ENCODE measurements around the gene BBS1.

The BBS1 gene

DNA sequence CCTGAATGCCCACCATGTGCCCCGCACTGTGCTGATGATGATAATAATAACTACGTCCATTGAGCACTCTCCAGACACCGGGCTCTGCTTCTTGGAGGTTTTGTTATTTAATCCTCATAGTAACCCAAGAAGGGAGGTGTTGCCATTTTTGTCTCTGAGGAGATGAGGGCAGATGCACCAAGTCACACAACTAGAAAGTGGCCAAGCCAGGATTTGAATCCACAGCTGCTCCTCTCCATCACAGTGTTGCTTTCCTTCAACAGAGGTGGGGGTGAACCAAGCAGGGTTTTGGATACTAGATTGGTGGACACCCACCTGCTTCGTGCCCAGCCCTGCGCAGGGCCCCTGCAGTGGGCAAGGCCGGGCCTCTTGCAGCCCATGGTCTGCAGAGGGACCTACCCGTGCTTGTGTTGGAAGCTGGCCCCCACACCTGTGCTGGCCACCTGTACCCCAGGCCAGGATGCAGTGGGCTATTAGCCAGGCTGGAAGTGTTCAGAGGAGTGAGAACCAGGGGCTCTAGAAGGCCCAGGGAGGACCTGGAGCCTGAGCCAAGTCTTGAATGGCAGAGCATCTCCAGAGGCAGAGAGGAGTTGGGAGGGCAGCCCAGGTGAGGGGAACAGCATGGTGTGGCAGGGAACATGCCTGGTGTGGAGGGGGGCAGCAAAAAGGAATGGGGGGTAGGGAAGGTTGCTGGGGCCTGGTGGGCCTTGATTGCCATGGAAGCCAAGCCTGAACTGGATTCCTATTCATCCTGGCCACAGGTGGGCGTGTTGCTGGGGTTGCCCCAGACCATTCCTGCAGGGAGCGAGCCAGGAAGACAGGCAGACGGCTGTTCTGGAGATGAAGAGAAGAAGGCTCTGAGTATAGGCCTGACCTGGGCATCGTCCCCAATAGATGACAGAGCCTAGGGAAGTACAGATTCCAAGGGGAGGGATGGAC lies 32.9 kb upstream of the BBS1 start:
- DNase-seq: no peak

DNA sequence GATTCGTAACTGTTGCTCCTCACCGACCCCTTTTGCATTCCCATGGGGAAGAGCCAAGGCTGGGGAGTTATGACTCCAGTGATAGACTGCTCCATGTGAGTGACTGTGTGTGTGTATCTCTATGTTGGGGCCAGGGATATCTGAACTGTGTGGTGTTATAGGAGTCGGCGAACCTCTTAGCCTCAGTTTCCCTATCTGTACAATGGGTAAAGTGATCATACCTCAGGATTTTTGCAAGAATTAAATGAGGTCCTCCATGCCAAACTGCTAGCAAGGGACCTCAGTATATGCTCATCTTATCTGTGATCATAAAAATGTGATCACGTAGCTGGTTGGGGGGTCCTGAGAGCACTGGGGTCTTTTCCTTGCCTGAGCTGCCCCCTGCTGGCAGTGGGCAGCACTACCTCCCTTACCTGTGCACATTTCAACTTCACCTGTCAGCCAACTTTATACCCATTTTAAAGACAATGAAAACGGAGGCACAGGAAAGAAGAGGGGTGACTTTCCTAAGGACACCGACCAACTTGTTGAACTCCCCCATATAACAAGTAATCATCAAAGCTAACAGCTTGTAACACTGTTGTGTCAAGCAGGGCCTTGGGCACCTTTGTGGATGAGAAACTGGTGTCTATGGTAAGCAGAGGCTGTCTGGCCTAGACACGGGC lies 31.6 kb upstream of the BBS1 start:
- DNase-seq: peak; percentile 34

DNA sequence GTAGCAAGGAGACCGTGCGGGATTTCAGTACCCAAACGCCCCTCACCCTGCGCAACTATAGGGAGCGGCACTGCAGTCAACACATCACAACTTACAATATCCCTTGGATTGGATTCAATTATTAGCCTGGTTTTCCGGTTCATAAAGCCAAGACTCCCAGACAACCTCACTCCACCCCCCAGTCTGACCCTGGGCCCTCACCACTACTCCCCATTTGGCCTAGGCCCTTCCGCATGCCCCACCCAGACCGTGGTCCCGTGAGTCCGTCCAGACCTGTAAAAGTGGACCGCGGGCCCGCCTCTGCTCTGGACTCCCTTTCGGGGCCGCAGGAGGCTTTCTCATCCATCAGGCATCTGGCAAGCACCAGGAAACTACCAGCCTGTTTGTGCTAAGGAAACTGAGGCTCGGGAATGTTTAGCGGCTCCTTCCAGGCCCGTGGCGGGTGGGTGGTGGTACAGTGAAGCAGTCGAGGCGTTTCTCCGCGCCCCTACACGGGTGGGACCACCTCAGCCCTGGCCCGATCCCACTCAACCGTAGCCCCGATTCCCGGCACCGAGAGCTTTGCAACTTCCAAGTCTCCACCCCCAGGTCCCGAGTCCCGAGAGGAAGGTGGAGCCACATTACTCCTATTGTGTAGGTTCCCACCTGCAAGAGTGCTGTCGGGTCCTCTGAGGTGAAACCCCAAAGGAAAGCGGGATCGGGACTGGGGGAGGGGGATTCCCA lies 30.9 kb upstream of the BBS1 start:
- no peak for DNase-seq

DNA sequence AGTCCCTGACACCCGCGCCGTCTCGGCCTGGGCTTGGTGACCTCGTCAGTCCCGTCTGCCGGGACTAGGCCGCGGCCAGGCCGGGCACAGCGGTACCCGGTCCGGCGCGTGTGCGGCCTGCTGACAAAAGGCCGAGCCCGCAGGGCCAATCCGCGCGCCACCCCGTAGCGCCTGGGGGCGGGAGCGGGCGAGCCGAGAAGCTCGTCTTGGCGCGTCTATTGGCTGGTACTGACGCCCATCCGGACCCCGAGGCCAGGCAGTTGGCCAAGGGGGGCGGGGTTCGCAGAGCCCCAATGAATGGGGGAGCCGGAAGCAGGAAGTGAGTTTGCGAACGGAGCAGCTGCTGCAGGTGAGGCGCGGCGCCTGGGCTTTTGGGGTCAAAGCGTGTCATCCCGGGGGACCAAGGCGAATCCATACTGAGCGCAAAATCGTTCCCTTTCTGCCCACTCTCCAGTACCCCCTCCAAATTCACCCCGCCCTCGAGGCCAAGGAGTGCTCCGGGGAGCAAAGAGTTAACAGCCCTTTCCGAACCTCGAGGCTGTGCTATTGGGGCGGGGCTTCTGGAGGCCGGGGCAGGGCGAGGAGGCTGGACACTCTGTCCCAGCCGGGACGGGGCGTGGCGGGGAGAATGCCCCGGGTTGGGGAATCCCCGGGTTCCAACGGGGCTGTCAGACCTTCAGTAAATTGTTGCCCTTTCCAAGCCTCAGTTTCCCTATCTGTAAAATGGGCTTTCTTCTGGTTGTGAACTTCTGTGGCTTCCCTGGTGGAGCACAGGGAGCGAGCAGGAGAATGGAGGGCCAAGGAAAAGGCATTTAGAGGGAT lies 30.1 kb upstream of the BBS1 start, which contains the start of gene DPP3:
DPP3 (plus strand) TSS at position 318 of the 822 bp plus-strand sequence. CDS start 1,767 bp downstream, outside the sequence.
- DNase-seq: peak; percentile 95

DNA sequence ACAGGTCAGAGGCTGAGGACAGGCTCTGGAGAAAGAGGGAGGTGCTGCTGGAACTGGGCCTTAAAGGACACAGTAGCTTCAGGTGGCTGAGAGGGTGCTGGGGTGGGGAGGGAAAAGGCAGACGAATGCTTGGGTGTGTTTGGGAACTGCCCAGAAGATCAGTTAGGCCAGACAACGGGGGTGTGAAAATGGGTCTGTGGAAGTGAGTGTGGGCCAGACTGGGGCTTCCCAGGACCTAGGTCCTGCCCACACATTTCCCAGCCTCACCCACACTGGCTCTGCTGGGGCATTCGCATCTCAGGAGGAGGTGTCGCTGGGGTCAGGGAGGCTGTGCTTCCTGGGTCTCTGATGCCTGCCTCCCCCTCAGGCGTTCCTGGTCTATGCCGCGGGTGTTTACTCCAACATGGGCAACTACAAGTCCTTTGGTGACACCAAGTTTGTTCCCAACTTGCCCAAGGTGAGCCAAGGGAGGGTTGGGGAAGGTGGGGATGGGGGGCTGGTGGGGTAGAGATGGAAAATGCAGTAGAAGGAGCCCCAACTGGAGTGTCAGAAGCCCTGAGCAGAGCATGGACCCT lies 25.5 kb upstream of the BBS1 start:
- DNase-seq: no peak

DNA sequence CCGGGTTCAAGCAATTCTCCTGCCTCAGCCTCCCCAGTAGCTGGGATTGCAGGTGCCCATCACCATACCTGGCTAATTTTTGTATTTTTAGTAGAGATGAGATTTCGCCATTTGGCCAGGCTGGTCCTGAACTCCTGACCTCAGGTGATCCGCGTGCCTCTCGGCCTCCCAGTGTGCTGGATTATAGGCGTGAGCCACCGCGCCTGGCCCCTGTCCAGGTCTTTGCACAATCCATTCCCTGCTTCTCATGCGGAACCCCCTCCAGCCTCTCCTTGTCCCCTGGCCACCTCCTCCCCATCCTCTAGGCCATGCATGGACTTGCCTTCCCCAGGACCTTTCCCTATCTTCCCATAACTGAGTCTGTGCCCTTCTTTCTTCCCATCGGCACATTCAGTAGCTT lies 21.5 kb upstream of the BBS1 start:
- DNase-seq: no peak

DNA sequence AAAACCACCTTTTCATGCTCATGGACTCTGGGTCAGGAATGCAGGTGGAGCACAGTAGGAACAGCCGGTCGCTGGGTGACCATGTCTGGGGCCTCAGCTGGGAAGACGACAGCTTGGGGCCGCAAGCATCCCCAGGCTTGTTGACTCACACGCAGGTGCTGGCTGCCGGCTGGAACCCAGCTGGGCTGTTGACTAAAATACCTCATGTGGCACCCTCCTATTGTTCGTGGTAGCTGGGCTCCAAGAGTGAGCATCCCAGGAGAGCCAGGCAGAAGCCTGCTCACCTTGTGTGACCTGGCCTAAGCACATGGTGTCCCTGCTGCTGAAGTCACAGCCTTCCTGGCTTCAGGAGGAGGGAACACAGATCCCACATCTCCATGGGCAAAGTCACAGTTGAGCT lies 20.8 kb upstream of the BBS1 start:
- DNase-seq: no peak

DNA sequence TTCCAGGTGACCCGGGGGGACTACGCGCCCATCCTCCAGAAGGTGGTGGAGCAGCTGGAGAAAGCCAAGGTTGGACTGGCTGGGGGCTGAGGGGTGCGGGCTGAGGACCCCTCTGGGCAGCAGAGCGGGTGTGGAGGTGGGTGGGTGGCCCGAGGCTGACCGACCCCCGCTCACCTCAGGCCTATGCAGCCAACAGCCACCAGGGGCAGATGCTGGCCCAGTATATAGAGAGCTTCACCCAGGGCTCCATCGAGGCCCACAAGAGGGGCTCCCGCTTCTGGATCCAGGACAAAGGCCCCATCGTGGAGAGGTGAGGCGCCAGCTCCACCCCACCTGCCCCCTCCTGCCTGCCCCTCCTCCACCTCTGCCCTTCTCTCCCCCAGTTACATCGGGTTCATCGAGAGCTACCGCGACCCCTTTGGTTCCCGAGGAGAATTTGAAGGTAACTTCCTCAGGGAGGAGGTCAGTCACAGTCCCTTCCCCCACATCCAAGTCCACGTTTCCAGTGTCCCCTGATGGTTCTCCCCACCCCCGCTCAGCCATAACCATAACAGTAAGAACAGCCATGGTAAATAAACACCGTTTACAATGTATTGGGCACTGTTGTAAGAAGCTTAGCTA lies 19.0 kb upstream of the BBS1 start:
- no peak for DNase-seq

DNA sequence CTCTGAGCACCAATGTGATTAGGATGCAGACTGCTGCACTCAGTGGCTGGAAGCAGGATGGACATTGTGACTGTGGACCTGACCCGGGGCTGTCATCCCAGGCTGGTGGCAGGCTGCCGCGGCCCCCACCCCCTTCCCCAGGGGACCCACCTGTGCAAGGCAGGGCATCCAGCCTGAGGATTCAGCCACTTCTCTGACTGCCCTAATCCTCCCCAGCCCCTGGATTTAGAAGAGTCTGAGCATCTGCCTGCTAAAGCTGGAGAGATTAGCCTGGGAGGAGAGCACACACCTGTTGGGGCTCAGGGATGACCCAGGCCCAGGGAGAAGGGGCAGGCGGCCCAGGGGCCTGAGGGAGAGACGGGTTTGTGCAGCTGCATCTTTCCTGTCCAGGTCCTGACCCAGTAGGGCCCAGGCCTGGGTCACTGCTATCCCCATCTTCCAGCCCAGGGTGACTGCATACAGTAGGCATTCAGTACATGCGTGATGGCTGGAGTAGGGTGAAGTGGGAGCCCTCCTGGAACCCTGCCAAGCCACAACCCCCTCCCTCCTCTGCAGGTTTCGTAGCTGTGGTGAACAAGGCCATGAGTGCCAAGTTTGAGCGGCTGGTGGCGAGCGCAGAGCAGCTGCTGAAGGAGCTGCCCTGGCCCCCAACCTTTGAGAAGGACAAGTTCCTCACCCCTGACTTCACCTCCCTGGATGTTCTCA lies 18.1 kb upstream of the BBS1 start:
- no peak for DNase-seq

DNA sequence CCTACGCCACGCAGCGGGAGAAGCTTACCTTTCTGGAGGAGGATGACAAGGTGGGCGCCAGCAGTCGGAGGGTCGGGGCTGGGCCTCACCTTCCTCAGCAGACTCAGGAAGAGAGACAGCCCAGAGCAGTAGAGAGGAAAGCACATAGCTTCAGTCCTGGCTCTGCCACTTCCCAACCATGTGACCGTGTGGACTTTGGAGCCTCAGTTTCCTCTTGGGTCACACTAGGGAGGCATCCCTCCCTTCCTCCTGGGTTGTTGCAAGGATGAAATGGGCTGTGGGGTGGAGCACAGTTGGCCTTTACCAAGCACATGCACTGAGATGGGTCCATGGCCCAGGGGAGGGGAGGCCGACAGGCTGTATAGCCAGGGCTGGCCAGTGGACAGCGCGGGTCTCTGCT lies 17.3 kb upstream of the BBS1 start:
- no peak for DNase-seq

DNA sequence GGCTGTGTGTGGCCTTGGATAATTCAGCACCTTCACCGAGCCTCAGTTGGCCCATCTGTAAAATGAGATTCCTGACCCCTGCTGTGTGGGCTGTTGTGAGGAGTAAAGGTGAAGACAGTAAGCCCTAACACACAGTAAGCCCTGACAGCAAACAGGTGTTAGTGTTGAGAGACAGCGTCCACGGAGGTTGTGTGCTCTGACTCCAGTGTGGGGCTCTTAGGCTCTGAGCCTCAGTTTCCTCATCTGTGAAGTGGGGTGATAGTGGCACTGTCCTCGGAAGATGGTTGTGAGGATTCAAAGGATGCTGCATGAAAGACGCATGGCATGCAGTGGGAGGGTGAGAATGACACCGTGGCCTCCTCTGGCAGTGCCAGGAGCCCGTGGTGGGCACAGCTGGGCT lies 16.0 kb upstream of the BBS1 start:
- no peak for DNase-seq

DNA sequence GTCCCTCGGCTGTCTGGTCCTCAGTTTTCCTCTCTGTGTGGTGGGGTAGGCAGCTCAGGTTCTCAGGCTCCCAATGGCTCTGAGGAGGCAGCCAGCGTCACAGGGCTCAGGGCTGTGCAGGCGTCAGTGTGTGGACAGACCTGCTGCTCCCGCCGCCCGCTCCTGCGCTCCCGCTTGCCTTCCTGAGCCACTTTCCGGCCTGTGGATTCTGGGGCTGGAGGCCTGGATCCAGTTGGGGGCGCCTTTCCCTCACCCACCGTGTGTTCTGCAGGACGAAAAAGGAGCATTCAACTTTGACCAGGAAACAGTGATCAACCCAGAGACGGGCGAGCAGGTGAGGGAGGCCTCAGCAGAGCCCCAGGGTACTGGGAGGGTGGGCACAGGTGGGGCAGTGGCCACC lies 15.5 kb upstream of the BBS1 start:
- no peak for DNase-seq

DNA sequence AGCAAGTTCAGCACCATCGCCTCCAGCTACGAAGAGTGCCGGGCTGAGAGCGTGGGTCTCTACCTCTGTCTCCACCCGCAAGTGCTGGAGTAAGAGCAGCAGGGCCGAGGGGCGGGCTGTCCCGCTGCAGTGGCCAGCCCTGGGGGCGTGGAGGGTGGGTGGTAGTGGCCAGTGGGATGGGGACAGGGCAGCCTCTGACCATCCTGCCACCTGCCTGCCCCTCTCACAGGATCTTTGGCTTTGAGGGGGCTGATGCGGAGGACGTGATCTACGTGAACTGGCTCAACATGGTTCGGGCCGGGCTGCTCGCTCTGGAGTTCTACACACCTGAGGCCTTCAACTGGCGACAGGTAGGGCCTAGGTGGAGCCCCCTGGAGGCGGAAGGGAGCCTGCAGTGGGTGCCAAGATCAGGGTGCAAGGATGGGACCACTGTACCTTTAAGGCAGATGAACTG lies 15.0 kb upstream of the BBS1 start:
- no peak for DNase-seq

DNA sequence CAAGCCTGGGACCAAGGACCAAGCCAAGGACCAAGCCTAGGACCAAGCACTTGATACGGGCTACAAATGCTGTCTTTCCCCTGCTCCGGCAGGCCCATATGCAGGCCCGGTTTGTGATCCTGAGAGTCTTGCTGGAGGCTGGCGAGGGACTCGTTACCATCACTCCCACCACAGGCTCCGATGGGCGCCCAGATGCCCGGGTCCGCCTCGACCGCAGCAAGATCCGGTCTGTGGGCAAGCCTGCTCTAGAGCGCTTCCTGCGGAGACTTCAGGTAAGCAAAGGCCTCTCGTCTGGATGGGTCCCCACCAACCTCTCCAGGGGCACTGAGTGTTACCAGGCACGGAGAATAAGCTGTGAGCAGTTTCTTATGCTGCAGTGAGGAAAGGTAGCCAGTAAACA lies 13.2 kb upstream of the BBS1 start:
- DNase-seq: no peak

DNA sequence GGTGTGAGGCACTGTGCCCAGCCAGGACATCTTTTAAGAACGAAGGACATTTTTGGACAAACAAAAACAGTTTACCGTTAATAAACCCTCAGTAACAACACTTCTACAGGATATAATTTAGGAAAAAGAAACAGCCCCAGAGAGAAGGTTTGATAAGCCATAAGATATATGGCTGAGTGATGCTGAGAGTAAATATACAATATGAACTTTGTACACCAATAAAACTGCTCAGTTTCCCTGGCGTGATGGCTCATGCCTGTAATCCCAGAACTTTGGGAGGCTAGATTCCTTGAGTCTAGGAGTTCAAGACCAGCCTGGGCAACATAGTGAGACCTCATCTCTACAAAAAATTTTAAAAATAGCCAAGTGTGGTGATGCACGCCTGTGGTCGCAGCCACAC lies 11.9 kb upstream of the BBS1 start:
- DNase-seq: no peak

DNA sequence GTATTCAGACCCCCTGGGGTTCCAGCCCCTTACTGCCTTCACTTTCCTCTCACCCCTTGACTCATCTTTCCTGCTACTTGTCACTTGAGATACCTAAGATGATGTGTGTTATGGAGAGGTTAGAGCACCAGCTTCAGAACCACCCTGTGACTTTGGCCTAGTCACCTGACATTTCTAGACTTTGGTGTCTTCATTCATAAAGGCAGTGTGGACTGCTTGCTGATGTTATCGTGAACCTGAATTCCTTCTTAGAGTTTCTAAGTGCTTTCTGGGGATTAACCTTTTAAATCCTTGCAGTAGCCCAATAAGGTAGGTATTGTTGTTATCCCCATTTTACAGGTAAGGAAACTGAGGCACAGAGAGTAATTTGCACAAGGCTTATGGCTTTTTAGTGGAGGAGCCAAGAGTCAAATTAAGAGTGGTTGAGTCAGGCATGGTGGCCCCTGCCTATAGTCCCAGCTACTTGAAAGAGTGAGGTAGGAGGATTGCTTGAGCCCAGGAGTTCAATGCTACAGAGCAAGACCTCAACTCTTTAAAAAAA lies 5.1 kb upstream of the BBS1 start:
- no peak for DNase-seq

DNA sequence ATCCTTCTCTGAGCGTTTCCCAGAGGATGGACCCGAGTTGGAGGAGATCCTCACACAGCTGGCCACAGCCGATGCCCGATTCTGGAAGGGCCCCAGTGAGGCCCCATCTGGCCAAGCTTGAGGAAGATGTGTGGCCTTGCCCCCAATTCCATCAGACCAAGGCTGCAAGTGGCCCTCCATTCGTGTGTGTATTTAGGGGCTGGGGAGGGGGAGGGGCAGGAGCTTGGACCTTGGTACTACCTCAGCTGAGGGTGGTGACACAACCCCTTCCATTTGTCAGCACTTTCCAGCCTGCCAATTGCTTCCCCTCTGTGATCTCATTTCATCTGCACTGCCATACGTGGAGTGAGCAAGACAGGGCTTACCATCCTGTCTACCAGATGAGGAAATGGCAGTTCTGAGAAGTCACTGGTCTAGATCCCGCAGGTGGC lies 1.3 kb upstream of the BBS1 start:
- DNase-seq: peak; percentile 33

DNA sequence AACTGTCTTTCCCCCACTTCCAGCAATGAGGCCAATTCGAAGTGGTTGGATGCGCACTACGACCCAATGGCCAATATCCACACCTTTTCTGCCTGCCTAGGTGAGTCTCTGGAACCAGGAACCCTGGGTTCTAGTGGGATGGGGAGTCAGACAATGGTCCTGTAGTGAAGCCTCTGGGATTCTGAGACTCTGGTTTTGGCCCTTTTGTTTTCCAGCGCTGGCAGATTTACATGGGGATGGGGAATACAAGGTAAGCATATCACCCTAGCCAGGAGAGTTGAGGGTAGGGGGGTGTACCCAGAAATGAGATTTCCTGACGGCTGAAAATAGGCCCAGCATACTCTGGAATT lies 530 bp downstream of the BBS1 start:
- DNase-seq: no peak

DNA sequence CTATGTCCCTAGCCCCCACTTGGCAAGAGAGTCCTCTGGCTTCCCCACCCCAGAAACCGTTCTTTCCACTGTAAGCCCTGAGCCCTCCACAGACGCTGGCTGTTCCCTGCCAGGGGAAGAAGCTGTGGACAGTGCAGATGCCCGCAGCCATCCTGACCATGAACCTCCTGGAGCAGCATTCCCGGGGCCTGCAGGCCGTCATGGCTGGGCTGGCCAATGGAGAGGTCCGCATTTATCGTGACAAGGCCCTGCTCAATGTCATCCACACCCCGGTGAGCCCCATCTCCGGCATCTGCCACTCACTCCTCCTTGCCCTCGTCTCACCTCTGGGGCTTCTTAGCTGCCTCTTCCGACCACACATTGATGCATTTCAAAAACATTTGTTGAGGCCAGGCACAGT lies 13.2 kb downstream of the BBS1 start:
- no peak for DNase-seq

DNA sequence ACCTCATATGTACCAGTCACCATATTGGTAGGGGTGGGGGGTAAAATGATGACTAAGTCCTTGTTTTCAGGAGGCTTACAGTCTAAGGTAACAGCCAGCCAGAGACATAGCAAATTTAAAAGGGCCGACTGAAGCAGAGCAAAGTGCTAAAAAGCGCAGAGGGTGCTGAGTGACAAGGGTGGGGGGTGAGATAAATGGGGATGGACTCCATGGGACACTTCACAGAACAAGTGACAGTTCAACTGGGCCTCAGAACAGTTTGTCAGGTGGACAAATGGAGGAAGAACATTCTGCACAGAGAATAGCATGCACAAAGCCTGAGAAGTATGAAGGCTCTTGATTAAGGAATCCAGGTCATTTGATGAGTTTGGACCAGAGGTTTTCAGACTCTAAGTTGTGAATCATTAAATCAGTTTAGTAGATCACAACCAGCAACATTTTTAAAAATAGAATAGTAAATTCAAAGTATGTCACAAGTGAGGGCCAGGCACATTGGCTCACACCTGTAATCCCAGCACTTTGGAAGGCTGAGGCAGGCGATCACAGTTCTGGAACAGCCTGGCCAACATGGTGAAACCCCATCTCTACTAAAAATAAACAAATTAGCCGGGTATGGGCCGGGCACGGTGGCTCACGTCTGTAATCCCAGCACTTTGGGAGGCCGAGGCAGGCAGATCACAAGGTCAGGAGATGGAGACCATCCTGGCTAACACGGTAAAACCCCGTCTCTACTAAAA lies 14.0 kb downstream of the BBS1 start:
- no peak for DNase-seq
